HG02571 (cell line): Measurements from ENCODE around the gene YPEL1.

ENCODE experiments used
- ATAC-seq: cut with Tn5 transposase; IDR thresholded peaks from one replicate; pipeline ENCODE4 v1.9.1; 2021; ENCODE audit warnings: mild to moderate bottlenecking, moderate library complexity; ENCODE audit not compliant: unreplicated experiment

YPEL1 gene, protein sequence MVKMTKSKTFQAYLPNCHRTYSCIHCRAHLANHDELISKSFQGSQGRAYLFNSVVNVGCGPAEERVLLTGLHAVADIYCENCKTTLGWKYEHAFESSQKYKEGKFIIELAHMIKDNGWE

DNA sequence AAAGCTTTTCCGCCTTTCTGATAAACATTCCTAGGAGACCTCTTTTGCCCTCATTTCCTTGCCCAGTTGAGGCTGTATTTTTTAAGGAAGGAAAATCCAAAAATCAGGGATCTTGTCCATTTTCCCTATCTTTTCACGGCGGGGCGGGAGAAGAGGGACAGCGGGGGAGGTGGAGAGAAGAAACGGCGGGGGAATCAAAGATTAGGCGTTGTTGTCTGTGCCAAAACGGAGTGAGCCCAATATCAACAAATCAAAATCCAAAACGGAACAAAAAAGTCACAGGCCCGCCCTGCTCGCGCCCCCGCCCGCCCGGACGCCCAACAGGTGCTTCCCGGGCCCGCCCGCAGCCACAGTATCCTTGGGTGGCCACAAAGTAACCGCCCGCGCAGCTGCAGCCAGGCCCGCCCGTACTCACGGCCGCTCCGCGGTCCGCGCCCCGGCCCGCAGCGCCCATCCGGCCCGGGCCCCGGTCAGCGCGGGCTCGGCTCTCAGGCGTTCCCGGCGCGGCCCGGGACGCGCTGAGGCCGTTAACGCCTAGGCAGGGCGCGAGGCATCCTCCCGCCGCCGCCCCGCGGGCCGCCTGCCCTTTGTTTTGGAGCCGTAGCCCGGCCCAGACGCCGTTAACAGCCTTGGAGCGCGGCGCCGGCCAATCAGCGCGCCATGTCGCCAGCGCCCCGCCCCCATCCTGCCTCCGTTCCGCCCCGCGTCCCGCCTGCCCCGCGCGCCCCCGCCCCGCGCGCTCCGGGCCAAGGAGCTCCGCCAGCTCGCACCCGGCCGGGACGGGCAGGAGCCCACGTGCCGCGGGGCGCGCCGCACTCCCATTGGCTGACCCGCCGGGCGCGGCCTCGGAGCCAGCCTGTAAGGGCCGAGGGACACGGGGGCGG is at the start of gene YPEL1:
TSS of gene YPEL1 (minus strand) at position 595 of the 884 bp plus-strand sequence. CDS start 25,050 bp downstream, outside the sequence.
- ATAC-seq = peak; percentile 68

DNA sequence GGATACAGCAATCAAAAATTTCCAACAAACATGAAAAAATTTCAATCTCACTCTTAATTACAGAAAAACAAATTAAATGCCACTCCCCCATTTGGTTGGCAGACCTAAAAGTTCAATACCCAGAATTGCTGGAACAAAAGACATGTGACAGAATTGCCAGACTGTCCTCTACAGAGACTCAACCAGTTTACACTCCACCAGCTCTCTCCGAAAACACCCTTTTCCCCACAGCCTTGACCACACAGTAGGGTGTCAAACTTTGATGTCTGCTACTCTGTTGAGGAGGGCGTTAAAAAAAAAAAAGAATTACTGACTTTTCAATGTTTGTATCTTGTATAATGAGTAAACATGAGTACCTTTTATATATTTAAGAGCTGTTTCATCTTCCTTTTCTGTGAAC is 44.7 kb upstream of the YPEL1 start:
- no peak for ATAC-seq

DNA sequence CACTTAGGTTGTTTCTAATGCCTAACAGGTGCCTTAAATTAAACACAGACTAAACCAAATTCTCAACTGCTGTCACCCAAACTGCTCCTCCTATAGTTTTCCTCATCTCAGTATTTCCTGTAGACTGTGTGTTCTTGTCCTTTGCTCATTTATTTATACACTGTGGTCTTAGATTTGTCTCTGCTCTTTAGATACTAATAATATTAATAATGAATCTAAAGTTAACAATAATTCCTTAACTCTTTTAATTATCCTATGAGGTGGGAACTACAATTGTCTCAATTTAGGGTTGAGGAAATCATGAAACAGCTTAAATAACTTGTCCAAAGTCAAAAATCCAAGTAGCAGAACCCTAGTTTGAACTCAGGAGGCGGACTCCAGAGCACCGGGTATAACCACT is 43.9 kb upstream of the YPEL1 start:
- no peak for ATAC-seq

DNA sequence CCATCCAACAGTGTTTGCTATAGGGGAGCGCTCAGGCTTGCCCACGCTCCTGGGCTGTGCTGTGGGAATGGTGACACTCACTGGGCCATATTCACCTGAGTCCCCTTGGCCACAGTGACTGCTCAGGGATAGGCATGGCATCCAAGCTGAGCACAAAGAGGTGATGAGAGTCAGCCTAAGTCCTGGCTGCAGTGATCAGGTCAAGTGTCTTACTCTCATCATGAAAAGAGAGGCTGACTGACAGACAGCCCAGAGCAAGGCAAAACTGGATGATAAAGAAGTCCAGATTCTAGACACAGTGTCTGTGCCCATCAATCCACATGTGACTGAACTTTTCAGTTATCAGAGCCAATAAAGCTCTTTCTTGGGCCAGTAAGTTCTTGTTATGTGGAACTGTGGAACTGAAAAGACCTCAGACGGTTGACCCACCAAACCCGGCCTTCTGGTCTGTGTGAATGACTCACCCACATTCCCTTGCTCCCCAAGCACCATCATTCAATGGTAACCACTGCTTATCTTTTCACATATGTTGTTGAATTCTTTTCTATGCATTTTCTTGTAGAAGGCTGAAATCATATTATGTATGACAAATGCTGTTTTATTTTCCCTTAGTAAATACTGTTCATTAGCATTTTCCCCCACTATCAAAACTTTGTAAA is 43.2 kb upstream of the YPEL1 start:
- no peak for ATAC-seq

DNA sequence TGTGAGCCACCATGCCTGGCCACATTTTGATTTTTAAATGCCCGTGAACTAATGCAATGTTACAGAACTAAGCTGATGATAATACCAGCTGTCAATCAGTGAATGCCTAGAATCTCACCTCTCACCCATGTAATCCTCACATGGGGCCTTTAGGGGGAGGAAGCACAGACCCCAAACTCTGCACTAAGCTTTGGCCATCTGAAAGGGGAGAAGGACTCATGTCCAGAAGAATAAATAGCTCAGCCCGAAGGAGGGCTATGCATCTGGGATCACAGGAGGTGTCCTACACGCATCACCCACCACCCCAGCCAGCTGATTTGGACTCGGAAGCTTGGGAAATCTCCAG is 36.0 kb upstream of the YPEL1 start:
- no peak for ATAC-seq

DNA sequence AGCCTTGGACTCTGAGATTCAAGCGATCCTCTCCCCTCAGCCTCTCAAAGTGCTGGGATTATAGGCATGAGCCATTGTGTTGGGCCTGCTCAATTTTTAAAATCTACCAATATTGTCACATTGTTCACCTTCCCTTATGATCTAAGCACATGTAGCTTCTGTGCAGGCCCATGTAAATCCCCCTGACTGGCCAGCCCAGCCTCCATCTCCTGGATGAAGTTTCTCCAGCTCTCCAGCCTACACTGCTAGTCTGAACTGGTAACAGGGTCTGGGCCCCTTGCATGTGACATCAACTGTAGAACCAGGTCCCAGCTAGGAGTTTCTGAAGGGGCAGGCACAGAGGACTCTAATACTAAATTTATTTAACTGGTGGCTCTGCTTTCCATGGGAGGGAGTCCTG is 32.8 kb upstream of the YPEL1 start:
- ATAC-seq = no peak

DNA sequence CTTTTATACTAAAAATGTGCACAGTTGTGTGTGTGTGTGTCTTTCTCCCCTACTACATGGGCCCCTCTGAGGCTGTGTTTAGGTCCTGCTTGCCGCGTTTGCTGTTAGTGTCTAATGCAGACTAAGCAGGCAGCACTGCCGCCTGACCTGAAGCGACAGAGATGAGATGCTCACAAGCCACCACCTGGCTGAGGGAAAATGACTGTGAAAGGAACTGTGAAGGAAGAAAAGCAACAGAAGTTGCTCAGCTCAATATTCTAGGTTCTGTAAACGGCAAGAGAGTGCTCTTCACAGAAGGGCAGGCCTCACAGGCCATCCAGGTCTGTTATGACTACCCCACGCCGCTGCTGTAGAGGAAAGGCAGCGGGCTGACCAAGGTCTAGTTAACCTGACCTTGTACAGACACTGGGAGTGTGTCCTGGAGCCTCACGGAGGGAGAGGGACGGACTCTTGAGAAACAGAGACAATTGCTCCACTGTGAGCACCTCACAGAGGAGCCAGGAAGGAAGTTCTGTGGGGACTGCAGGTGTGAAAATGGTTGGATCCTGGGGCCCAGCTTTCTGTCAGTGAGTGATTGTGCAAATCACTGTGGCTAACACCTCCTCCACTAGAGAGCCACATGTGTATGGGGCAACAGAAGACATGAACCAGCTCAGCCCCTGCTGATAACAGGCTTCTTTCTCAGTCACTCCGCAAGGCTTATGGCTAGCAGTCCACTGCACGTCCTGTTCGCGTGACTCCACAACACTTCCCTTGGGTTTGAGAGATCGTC is 31.3 kb upstream of the YPEL1 start:
- ATAC-seq = peak; percentile 51

DNA sequence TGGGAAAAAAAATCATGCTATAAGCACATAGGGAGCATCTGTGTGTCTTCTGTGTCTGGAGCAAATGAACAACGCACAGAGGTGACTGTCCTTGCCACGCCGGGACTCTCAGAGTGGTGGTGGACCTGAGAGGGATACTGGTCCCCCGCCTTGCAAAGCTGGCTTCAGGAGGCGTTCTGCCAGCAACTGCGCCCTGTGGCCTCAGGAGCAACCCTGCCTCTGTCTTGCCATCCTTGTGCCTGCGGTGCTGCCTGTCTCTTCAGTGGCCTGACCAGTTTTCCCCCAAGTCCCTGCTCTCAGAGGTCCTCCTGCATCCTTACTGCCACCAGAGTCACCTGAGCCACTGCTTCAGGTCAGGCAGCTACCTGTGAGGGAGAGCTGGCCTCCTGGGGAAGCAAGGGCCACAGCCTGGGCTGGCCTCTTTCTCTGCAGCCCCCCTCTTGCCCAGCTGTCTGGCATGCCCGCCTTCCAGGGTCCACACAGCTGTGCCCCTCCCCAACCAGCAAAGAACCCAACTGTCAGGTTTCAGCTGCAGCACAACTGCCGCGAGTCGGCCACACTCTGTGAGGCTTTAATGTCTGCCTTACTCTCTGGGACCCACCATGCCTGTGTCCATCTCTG is 30.4 kb upstream of the YPEL1 start:
- ATAC-seq = no peak

DNA sequence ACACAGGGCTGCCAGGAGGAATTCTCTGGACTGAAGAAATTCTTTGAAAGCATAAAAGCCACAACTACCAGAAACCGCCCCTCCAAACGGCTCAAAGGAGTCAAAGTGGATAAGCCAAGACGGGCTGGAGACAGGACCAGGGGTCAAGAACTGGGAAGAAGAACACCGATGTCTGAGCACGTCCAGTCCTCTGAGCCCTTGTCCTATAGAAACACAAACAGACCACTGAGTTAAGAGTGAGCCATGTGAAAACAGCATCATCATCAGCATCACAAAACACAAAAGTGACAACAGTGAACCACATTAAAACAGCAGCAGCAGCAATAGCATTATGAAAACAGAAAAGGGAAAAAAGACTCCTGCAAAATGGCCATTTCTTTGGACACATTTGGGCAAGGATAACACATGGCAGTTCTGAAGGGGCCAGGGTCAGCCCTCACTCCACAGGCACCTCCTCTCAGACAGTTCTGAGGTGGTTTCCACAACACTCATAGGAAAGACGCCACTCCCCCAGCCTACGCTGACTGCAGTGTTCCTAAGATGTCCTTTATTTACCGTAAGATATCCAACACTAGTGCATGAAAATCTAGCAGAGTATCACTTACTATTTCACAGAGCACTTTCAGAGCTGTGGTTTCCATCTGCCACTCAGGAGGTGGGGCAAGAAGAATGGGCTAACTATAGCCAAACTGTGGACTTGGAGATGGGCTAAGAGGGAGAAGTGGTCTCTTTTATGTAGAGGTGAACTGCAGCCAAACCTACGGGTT is 28.6 kb upstream of the YPEL1 start:
- ATAC-seq = no peak

DNA sequence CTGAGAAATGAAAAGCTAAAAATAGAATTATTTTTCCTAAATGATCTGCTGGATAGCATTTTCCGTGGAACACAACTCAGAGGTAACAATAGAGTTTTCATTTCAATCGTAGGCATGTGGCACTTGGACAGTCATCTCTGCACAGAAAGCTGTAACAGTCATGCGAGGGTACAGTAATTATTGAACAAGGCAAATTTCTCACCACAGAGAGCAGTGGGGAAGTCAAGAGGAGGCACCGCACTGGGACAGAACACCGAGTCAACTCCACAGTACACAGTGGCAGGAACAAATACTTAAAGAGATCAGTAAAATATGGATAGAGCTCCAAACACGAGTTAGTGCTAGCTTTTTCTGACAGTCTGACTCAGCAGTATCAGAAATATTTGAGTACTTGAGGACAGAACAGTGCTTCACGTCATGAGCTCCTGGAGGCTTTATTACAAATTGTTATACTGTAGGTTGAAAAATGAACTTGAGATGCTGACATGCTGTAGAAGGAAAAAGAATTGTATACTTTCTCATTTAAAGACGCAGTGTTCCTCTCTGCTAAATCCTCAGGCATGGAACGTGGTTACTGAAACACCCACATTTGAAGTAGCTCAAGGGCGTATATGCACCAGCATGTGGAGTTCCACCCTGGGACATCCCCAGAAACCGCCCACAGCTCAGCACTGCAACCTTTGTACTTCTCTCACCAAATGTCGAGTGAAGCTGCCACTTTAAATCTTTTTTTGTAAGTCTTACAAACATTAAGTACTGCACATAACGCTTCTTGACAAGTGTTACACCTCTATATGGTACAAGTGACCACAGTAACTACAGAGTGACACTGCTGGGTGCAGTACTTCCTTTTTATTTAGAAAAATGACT is 27.4 kb upstream of the YPEL1 start:
- no peak for ATAC-seq

DNA sequence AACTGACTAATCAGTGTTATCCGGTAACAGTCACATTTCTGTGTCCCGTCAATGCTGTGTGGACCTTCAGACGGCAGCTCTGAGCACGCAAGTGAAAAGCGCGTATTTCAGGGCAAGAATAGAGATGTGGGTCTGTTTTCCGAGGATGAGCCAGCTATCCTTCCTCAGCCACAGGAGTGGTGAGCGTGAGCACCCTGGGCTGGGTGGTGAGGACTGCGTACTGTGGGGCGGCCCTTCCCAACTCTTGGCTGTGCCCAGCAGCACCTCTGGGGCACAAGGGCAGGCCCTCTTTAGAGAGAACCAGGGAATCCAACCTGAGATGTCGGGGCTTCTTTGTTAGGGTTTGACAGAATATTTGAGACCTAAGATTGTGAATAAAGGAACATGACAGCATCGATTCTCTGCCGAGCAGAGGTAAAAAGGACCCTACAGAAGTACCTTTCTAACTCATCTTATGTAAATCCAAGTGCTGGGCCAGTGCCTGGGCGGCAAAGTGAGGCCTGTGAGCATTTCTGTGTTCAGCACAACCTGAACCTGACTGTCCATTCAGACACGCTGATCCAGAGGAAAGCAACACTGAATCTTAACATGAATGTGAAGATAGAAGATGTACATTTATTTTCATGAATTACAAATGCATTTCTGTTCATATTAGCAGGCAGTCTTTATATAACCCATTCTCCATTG is 26.5 kb upstream of the YPEL1 start:
- ATAC-seq = no peak

DNA sequence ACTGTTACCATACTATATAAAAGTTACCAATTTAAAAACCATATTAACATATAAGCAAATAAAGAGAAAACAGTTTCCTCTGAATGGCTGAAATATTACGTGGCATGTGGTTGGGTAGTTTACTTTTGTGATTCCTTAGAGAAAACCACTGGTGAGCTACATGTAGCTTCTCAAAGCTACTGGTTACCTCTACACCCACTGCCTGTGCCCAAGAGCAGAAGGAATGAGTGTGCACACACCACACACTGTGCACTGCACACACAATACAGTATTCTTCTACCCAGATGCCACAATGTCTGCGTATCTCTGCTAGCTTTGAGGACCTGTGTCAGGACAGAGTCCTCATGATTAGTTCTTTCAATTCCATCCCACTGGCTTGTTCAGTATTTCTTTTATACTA is 25.5 kb upstream of the YPEL1 start:
- ATAC-seq = no peak

DNA sequence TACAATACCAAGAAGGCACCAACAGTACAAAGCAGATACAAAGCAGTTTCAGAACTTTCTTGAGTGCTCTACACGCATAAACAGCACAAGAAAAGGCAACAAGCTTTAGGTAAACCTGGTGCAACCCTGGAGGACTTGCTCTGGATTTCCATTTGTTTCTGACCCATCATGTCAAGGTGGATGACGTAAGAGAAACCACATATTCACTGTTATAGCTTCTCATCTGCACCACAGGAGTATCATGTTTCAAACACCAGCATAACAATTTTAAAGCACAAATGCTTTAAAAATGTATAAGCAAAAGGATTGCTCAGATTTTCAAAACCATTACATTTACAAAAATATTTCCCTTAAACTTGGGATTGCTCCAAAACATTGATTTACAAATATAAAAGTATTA is 25.0 kb upstream of the YPEL1 start:
- no peak for ATAC-seq

DNA sequence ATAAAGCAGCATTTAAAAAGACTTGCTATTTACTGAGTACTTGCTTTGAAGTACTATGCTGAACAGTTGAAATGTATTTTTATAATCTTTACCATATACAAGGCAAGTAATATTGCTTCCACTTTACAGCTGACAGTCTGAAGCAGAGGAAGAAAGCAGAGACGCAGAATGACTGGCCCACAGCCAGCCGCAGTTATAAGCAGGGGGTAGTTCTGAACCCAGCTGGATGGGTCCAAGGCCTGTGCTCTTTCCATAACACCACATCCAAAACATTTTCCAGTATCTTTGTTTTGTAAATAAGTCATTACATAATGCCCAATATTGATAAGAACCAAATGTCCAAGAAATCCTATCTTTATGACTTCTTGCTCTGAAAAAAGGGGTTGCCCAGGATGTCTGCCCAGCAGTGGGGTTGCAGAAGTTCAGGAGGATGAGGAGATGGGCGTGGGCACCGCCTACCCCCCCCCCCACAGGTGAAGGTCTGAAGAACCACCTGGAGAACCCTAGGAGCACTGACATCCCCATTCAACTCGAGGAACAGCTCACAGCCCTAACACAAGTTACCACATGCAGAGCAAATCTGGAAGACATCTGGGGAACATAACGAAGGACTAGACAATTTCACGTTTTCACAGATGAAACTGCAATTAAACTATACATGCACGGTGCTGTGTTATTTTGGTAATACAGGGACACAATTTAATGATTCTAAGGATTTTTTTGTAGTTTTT is 24.2 kb upstream of the YPEL1 start:
- ATAC-seq = no peak

DNA sequence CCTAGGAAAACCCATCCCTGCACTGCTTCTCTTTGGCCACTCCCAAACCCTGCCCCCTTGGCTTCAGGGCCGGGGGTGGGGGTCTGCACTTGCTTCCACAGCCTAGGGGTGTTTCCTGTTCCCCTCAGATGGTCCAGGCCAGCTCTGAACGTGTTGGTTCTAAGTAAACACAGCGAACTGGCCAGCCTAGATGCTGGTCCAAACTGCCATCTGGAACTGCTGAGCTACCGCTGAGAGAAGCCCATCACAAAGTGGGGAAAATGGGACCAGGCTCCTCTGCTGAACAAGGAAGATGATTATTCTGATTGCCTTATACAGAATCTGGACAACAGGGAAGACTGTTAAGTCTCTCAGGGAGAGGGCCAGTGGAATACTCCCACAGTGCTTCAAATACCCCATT is 23.5 kb upstream of the YPEL1 start:
- ATAC-seq = no peak

DNA sequence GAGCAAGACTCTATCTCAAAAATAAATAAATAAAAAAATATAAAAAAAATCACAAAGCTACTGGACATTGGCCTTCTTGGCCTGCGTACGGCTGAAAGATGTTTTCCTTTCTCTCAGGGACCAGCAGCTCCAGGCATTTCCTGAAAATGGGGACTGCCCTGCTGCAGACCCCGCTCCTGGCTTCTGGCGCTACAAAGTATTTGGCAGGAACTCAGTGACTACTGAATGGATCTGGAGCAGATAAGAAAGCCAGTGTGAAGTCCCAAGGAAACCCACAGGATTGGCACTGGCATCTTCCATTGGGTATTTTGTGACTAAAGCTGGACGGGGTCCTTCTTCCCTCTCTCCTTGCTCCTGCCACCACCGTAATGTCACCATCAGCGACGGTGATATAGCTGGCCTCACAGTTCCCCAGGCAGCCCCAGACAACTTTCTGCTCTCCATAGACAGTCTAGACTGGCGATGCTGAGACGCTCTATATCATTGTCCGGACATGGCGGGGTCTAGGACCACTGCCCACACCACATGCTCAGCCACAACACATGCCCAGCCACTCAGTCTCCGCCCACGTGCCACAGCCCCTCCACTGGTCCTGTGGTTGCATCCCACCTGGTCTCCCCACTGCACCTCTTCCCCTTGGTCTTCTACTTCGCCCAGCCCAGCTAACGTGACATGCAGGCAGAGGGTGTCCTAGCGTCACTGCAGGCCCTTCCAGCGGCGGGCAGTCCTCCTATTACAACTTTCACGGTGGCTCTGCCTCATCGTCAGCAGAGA is 22.7 kb upstream of the YPEL1 start:
- no peak for ATAC-seq

DNA sequence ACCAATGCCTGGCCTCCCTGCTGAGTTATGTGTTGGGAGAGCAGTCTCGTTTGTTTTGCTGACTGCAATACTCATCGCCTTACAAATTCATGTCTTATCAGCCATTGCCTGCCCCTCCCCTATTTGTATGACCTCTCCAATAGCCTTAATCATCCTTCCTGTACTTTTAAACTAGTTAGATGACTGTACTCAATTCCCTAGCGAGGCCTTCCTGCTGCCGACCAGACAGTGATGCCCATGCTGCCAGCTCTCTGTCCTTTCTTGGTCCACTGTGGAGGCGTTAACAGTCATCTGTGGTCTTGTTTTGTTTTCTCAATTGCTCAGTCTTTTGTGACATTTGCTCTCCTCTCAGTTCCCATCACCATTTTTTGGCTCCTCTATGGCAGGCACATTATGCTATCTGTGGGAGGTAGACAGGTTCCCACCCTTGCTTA is 20.3 kb upstream of the YPEL1 start:
- no peak for ATAC-seq
